ENCODE measurements around the gene C1orf115. TPM values are rescaled to one million over a fixed set of nuclear protein-coding genes. Genes with fewer than 3 reads are reported as not detected.
"Not testable (repeated sequence)": the region's sequence is repeated elsewhere in the genome, so short reads cannot be mapped to it uniquely, and the experiment has no call there.

Gene C1orf115
- total RNA-seq, 2 donors from 2014 or later, result 6.9 to 7.4 TPM

DNA sequence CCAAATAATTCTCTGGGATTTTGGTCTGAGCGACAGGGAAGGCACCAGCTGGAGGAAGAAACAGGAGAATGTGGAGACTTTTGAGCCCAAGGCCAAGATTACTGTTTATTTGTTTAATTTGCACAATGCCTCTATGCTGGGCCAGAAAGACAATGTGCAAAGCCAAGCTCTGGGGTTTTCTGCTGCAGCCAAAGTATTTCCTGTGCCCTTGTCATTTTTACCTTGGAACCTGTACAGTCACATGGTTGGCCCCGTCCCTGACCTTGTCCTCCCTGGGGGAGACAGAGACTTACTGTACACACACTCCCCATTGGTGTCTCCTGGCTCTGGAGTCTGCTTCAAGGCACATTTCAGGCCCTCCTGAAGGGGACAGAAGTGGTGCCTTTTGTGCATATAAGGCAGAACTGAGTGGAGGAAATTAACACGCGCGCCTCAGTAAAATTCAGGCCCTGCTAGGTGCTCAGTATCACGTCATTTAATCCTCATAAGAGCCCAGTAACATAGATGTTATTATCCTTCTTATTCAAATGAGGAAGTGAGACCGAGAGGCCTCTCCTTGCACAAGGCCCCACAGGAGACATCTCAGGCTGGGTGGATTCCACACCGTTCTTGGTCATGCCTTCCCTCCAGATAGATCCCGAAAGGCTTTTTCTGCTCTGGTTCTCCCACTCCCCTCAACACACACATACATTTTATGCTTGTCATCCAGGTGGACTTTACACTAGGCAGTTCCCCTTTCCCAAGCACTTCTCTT is 21.1 kb downstream of the C1orf115 start:
- no peak for DNase-seq (ENCODE audit: low spot score)
- intact Hi-C loops (cut with DNase I), result no loop called here

DNA sequence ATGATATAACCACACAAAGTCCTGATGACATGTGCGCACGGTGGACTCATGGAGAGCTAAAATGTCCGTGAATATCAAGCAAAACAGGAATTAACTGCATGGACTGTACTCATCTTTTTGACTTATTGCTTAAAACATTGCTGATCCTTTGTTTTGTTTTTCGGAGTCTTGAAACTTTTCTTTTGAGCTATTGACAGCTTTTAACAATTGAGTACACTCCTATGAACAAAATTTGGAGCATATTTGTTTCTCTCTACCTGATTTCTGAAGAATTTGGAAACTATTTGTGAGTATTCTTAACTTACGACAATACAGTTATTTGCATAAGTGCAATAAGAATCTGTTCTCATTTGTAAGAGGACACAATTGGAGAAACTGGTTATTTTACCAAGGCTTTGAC is 25.8 kb downstream of the C1orf115 start:
- DNase-seq (ENCODE audit: low spot score); intact Hi-C loops (cut with DNase I): not testable (repeated sequence)

DNA sequence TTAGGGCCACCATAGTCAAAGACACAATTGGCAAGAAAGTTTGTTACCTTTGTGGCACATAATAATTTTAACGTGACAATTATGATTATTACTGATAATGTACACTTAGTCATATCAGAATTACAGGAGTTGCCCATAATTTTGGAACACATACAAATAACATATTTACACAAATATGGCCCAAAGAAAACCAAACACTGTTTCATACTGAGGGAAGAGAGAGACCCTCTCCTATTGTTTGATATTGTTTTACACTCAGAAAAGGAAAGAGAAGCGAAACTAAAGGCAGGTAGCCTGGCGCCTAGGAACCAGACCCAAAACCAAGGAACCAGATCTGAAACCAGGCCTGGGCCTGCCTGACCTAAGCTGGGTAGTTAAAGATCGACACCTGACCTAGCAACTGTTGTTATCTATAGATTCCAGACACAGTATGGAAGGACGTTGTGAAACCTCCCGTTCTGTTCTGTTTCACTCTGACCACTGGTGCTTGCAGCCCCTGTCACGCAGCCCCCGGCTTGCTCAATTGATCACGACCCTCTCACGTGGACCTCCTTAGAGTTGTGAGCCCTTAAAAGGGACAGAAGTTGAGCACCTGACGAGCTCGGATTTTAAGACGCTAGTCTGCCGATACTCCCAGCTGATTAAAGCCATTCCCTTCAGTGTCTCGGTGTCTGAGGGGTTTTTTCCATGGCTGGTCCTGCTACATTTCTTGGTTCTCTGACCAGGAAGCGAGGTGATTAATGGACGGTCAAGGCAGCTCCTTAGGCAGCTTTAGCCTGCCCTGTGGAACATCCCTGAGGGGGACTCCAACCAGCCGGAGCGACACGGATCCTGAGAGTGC is 27.9 kb downstream of the C1orf115 start:
- DNase-seq (ENCODE audit: low spot score), result peak; percentile 62
- intact Hi-C loops (cut with DNase I), result no loop called here

DNA sequence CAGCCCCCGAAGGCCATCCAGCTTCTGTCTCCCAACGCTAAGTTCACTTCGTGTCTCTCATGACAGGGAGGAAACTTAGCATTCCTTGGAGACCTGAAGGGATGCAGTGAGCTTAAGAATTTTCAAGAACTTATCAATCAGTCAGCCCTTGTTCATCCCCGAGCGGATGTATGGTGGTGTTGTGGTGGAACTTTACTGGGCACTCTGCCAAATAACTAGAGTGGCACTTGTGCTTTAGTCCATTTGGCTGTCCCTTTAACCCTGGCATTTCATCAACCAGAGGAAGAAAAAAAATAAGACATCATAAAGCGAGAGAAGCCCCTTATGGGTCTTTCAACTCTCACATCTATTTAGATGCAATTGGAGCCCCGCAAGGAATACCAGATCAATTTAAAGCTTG is 31.1 kb downstream of the C1orf115 start:
- intact Hi-C loops (cut with DNase I); DNase-seq (ENCODE audit: low spot score): not testable (repeated sequence)

DNA sequence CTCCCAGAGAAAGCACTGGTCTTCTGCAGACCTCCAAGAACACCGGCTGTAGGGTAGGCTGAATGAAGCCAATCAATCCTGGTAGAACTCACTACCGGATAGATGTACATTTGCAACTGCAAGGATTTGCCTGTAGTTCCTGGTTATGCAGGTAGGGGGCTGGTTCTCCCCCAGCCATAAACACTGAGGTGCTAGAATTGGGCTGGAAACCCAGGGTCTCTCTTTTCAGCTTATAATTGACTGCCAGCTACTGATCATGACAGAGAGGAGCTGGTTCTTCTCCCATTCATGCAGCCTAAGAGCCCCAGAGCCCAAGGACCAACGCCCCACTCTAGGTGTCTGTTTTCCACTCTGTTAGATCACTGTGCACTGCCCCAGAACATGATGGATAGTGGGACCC is 36.5 kb downstream of the C1orf115 start:
- intact Hi-C loops (cut with DNase I), result no loop called here
- no peak for DNase-seq (ENCODE audit: low spot score)

DNA sequence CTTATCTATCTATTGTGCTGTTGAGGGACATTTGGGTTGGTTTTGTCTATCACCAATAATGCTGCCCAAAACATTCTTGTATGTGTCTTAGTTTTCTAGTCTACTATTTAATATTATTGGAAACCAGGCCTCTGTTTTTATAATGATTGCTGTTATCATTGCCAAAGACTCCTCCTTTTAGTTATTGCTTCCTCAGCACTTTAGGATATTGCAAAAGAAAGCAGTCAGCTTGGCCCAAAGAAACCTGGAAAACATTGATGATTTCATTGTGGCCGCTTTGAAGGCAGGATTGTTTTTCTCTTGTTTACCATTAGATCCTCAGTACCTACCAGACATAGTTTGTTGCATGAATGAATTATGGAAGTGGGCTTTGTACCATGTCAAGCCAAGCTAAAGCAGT is 37.4 kb downstream of the C1orf115 start:
- DNase-seq (ENCODE audit: low spot score), result no peak
- intact Hi-C loops (cut with DNase I), result no loop called here

DNA sequence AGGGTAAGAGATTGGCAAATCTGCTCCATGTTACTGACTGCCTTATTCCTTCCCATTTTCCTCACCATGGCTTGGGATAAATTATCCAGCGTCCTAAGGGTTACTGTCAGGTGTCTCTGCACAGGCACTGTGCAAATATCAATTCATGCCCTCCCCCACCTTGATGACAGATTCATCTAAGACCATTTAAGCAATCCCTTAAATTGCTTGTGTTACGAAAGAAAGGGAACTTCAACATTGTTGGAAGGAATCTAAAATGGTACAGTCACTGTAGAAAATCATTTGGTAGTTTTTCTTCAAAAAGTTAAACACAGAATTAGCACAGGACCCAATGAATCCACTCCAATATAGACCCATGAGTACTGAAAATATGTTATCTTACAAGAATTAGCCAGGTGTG is 40.3 kb downstream of the C1orf115 start:
- no peak for DNase-seq (ENCODE audit: low spot score)
- intact Hi-C loops (cut with DNase I), result no loop called here

DNA sequence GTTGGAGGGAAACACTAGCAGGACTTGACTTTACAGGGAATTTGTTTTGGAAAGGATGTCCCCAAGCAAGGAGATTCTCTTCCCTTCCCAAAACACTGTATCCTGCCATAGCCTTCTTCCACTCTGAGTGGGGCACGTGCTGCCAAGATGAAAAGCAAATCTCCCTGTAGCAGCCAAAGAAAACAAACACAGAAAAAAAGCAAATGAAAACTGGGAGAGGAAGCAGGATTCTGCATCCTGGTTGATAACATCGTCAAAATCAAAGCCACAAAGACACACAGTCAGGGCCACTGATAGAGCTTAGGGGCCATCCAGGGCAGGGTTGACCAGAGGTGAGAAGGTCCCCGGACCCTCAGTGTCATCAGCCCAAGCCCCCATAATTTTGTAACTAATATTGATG is 42.0 kb downstream of the C1orf115 start:
- DNase-seq (ENCODE audit: low spot score), result no peak
- intact Hi-C loops (cut with DNase I), result no loop called here

DNA sequence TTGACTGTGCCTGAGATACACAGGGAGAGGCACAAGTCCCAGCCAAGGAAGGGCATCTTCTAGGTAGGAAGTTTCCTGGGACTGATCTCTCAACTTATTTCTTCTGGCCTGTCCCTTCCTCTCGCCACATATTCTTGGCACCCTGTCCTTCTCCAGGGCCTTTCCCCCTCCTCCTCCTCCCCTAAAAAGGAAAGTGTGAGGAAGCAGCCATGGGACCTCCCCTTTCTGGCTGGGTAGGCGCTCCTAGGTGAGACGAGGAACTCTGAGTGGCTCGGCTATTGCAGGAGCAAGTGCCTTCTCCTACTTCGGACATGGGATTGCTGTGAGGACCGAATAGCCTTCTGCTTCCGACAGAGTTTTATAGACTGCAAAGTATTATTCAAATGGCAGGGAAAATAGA is 42.5 kb downstream of the C1orf115 start:
- intact Hi-C loops (cut with DNase I), result no loop called here
- no peak for DNase-seq (ENCODE audit: low spot score)

DNA sequence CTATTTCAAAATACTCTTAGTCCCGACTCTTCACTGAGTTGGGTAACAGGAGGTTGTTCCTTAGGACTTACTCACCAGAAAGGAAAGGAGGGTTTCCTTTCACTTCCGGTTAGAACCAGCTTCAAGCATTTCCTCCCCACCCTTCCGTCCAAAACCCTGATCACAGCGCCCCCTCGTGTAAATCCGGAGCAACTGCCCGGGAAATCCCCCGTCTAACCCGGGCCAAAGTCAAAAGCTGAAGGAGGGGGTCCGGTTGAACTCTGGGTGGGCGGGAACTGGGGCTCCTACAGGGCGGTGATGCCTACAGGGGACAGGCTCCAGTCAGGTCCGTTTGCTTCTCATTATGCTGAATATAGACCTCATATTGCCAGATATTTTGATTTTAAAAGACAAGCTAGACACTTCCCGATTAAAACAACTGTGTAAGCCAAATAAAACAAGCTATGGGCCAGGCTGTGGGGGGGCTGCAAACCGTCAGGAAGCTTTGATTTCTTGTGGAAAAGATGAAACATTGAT is 43.0 kb downstream of the C1orf115 start:
- intact Hi-C loops (cut with DNase I), result no loop called here
- DNase-seq (ENCODE audit: low spot score), result peak; percentile 93

DNA sequence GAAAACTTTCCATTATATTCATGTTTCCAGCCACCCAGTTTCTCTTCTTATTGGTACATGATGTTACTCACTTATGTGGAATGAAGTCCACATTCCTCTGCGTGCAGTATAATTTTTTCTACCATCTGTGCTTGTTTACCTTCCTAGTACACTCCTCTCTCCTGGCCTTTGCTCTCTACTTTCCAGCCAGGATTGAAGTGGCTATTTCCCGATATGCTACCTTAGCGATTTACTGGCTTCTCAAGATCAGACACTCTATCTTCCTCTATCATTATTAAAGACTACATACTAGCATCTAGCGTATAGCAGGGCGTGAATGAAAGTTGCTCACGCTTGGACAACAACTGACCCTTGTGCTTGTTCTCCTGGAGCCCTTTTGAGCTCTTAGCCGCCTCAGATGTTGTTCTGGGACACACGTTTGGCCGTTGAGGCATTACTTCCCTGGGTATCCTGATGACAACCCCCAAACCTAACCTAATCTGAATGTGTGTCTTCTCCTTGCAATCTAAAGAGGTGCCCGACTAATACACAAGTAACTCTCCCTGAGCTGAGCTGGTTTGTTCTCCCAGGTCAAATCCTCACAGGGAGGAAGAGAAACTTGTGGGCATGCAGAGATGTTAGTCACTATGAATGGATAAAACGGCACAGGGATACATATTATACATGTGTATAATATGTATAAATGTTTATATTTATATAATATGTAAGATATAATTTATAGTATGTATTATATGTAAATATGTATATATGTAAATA is 44.6 kb downstream of the C1orf115 start:
- intact Hi-C loops (cut with DNase I), result no loop called here

DNA sequence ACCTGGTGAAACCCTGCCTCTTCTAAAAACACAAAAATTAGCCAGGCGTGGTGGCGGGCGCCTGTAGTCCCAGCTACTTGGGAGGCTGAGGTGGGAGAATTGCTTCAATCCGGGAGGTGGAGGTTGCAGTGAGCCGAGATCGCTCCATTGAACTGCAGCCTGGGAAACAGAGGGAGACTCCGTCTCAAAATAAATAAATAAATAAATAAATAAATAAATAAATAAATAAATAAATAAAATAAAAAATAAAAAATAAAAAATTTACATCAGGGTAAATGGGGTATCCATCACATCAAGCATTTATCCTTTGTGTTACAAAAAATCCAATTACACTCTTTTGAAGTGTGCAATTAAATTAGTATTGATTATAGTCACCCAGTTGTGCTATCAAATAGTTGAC is 46.1 kb downstream of the C1orf115 start:
- DNase-seq (ENCODE audit: low spot score); intact Hi-C loops (cut with DNase I): not testable (repeated sequence)

More for the DNA sequence above, 44.6 kb downstream of the C1orf115 start:
- DNase-seq (ENCODE audit: low spot score), result no peak

DNA sequence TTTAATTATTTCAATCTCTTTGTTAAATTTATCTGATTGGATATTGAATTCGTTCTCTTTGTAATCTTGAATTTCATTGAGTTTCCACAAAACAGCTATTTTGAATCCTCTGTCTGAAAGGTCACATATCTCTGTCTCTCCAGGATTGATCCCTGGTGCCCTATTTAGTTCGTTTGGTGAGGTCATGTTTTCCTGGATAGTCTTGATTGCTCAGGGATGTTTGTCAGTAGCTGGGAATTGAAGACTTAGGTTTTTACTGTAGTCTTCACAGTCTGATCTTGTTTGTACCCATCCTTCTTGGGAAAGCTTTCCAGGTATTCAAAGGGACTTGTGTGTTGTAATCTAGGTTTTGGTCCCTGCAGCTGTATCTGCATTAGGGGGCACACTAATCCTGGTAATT is 51.2 kb downstream of the C1orf115 start:
- intact Hi-C loops (cut with DNase I), result no loop called here
- no peak for DNase-seq (ENCODE audit: low spot score)

DNA sequence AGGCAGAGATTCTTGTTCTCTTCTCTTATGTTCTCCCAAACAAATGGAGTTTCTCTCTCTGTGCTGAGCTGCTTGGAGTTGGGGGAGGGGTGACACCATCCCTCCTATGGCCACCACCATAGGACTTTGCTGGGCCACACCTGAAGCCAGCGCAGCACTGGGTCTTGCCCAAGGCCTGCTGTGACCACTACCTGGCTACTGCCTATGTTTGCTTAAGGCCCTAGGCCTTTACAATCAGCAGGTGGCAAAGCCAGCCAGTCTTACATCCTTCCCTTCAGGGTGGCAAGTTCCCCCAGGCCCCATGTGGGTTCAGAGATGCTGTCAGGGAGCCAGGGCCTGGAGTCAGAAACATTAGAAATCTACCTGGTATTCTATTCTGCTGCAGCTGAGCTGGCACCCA is 51.7 kb downstream of the C1orf115 start:
- intact Hi-C loops (cut with DNase I), result no loop called here
- DNase-seq (ENCODE audit: low spot score), result no peak

DNA sequence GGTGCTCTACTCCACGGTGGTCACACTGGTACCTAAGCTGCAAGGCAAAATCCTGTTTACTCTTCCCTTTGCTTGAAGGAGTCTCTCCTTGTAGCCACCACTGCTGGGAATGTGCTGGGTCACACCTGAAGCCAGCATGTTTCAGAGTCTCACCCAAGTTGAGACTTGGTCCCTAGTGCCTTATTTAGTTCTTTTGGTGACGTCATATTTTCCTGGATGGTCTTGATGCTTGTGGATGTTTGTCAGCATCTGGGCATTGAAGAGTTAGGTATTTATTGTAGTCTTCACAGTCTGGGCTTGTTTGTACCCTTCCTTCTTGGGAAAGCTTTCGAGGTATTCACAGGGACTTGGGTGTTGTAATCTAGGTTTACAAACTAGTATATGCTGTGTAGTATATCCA is 52.4 kb downstream of the C1orf115 start:
- intact Hi-C loops (cut with DNase I), result no loop called here
- no peak for DNase-seq (ENCODE audit: low spot score)

DNA sequence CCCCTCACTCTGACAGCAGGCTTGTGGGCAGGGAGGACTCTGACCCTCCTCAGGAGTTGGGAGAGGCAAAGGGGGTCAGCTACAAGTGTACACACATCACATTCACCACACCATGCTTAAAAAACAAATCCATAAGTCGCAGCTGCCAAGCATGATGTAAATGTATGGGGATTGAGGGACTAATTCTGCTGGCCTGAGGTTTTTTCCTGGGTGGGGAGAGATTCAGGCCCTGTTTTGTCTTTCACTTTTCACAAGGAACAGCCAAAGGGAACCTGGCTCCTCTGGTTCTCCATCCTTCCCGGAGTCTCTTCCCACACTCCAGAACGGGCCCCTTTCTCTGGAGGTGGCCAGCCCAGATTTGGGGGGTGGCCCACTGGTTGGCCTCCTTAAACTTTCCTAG is 56.7 kb downstream of the C1orf115 start:
- intact Hi-C loops (cut with DNase I), result no loop called here

DNA sequence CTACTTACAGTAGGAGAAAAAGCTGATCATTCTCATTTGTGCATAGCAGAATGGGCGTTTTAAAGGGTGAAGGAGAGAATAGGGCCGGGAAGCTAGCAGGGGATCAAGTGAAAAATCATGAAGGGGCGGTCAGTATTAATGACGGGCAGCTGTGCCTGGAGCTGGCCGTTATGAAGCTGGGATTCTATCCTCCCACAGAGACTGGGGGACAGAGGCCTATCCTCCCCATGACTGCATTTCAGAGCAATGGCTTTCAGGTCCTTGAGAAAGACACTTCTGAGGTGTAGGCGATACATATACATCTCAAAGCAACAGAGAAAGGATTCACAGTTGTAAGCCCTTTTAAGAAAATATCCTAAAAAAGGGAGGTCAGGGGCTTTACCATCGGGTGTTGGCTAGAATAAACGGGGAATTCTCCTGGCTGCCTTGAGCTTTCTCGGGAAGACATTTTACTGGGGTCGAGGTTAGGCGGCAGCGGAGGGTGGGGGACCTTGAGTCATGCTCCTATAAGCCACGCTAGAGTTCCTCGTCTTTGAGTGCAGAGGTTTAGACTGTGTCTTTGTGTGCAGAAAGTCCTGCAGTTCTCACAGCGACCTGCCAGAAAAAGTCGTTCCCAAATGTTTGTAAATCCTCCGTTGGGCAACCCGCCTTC is 57.4 kb downstream of the C1orf115 start:
- intact Hi-C loops (cut with DNase I), result no loop called here
- DNase-seq (ENCODE audit: low spot score), result no peak

More for the DNA sequence above, 56.7 kb downstream of the C1orf115 start:
- DNase-seq (ENCODE audit: low spot score), result no peak

DNA sequence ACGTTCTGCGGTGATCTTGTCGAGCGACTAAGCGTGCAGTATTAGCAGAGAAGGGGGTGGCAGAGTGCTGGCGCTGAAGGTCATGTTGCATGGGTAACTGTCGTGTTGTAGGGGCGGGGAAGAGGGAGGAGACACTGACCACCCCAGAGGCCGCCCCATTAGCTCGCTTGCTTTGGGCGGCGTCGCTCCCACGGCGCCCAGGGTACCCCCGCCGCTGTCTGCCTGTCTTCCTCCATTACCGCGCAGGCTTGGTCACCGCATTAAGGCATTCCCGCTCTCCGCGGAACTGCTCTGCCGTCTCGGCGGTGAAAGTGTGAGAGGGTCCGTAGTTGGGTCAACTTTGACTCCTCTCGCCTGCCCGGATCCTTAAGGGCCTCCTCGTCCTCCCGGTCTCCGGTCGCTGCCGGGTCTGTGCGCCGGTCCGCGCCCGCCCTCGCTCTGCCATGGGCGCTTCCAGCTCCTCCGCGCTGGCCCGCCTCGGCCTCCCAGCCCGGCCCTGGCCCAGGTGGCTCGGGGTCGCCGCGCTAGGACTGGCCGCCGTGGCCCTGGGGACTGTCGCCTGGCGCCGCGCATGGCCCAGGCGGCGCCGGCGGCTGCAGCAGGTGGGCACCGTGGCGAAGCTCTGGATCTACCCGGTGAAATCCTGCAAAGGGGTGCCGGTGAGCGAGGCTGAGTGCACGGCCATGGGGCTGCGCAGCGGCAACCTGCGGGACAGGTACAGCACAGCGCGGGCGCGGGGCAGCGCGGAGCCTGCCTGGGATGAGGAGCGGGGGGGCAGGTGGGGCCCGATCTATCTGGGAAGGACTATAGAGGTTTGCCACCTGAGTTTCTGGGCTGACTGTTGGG is 58.1 kb downstream of the C1orf115 start, which contains the start of gene MTARC2:
Gene MTARC2, plus strand, starts transcription at position 234 of the 846 bp plus-strand sequence. Its CDS starts 210 bp downstream, at position 444.
- intact Hi-C loops (cut with DNase I), result no loop called here
- peak; percentile 93 for DNase-seq (ENCODE audit: low spot score)

All from posterior vena cava (tissue), 2 donors.